Endothelial cell (in vitro differentiated cells): Measurements from ENCODE around the gene NNT. TPM values are rescaled to one million over a fixed set of nuclear protein-coding genes. Genes with fewer than 3 reads are reported as not detected.

Experiments
- DNase-seq: peaks from one replicate; pipeline ENCODE4 v3.0.0; 2021; ENCODE audit warnings: low spot score
- H3K27ac Mint-ChIP-seq: one replicate; pipeline ENCODE4 v1.8.0; 2021; ENCODE audit warnings: mixed read lengths, inconsistent platforms; ENCODE audit not compliant: unreplicated experiment
- H3K27me3 Mint-ChIP-seq: one replicate; pipeline ENCODE4 v1.8.0; 2021; ENCODE audit warnings: mild to moderate bottlenecking, moderate library complexity, mixed read lengths, inconsistent platforms; ENCODE audit not compliant: unreplicated experiment
- H3K36me3 Mint-ChIP-seq: one replicate; pipeline ENCODE4 v1.8.0; 2021; ENCODE audit warnings: mild to moderate bottlenecking, low read depth, mixed read lengths, inconsistent platforms; ENCODE audit not compliant: unreplicated experiment
- H3K4me1 Mint-ChIP-seq: one replicate; pipeline ENCODE4 v1.8.0; 2021; ENCODE audit warnings: mild to moderate bottlenecking, mixed read lengths, inconsistent platforms; ENCODE audit not compliant: unreplicated experiment
- H3K4me3 Mint-ChIP-seq: one replicate; pipeline ENCODE4 v1.8.0; 2021; ENCODE audit warnings: mild to moderate bottlenecking, mixed read lengths, inconsistent platforms; ENCODE audit not compliant: unreplicated experiment
- H3K9me3 Mint-ChIP-seq: one replicate; pipeline ENCODE4 v1.8.0; 2021; ENCODE audit warnings: mixed read lengths, inconsistent platforms; ENCODE audit not compliant: unreplicated experiment
- total RNA-seq: library from RNA; stranded (reverse); fragmentation: NEBNext Ultra II Directional; extraction: Animal tissue kit (Norgen Biotek cat#: 25700); gene quantifications from one replicate; pipeline ENCODE4 v1.2.1, GENCODE V29; 2021; ENCODE audit not compliant: unreplicated experiment
- TF ChIP-seq, protein P1 (sequence below): fragments of 200-600 bp; sonication (generic); IDR thresholded peaks from one replicate; pipeline ENCODE4 v1.5.0; 2021; ENCODE audit warnings: antibody characterized with exemption; ENCODE audit not compliant: unreplicated experiment

The NNT gene
- total RNA-seq, 1 donor from 2014 or later = 21.7 TPM

GRCh38 chr5:43636076-43636475, 33.1 kb downstream of the NNT start:
- H3K36me3 Mint-ChIP-seq = no peaks in the 10 kb centered on the region
- no peaks in the 10 kb centered on the region for H3K9me3 Mint-ChIP-seq
- H3K27ac Mint-ChIP-seq = no peak overlapping the region
- H3K27me3 Mint-ChIP-seq = peaks cover 3% of the 10 kb centered on the region
- no peak for DNase-seq
- no peaks in the 10 kb centered on the region for H3K4me1 Mint-ChIP-seq
- TF ChIP-seq, protein P1, sequence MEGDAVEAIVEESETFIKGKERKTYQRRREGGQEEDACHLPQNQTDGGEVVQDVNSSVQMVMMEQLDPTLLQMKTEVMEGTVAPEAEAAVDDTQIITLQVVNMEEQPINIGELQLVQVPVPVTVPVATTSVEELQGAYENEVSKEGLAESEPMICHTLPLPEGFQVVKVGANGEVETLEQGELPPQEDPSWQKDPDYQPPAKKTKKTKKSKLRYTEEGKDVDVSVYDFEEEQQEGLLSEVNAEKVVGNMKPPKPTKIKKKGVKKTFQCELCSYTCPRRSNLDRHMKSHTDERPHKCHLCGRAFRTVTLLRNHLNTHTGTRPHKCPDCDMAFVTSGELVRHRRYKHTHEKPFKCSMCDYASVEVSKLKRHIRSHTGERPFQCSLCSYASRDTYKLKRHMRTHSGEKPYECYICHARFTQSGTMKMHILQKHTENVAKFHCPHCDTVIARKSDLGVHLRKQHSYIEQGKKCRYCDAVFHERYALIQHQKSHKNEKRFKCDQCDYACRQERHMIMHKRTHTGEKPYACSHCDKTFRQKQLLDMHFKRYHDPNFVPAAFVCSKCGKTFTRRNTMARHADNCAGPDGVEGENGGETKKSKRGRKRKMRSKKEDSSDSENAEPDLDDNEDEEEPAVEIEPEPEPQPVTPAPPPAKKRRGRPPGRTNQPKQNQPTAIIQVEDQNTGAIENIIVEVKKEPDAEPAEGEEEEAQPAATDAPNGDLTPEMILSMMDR = no peak
- H3K4me3 Mint-ChIP-seq = no peak overlapping the region

- TF ChIP-seq, protein P1 = no peak
- Mint-ChIP-seq H3K9me3 (no peaks in the 10 kb centered on the region), H3K36me3 (no peaks in the 10 kb centered on the region), H3K27me3 (peaks cover 3% of the 10 kb centered on the region), H3K4me1 (no peaks in the 10 kb centered on the region), H3K4me3 (no peak overlapping the region), H3K27ac (no peak overlapping the region)
- DNase-seq = no peak
Observed at GRCh38 chr5:43637416-43637815, 34.4 kb downstream of the NNT start.

DNA sequence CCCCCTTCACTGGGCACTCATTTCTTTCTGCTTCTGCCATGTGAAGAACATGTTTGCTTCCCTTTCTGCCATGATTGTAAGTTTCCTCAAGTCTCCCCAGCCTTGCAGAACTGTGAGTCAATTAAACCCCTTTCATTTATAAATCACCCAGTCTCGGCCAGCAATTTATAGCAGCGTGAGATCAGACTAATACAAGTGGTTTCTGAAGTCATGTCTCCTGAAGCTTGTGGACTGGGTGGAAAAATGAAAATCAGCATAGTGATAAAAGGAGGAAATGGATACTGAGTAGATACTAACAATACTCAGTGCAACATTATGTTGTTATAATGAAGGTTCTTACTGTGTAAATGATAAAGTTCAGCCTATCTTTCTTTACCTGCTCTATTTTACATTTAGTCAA, 35.1 kb downstream of the NNT start:
- no peaks in the 10 kb centered on the region for H3K4me1 Mint-ChIP-seq
- H3K9me3 Mint-ChIP-seq = no peaks in the 10 kb centered on the region
- TF ChIP-seq, protein P1 = no peak
- DNase-seq = no peak
- no peaks in the 10 kb centered on the region for H3K36me3 Mint-ChIP-seq
- H3K27me3 Mint-ChIP-seq = peaks cover 2% of the 10 kb centered on the region
- no peak overlapping the region for H3K4me3 Mint-ChIP-seq
- H3K27ac Mint-ChIP-seq = no peak overlapping the region

- peaks cover 2% of the 10 kb centered on the region for H3K27me3 Mint-ChIP-seq
- H3K36me3 Mint-ChIP-seq = no peaks in the 10 kb centered on the region
- DNase-seq = no peak
- H3K4me1 Mint-ChIP-seq = no peaks in the 10 kb centered on the region
- TF ChIP-seq, protein P1 = no peak
- no peak overlapping the region for H3K27ac Mint-ChIP-seq
- no peak overlapping the region for H3K4me3 Mint-ChIP-seq
- H3K9me3 Mint-ChIP-seq = no peaks in the 10 kb centered on the region
Observed at GRCh38 chr5:43638546-43638945, 35.6 kb downstream of the NNT start.

GRCh38 chr5:43639566-43639965, 36.6 kb downstream of the NNT start:
- H3K36me3 Mint-ChIP-seq = no peaks in the 10 kb centered on the region
- H3K4me1 Mint-ChIP-seq = no peaks in the 10 kb centered on the region
- TF ChIP-seq, protein P1 = no peak
- peaks cover 2% of the 10 kb centered on the region for H3K27me3 Mint-ChIP-seq
- no peak overlapping the region for H3K4me3 Mint-ChIP-seq
- H3K9me3 Mint-ChIP-seq = no peaks in the 10 kb centered on the region
- H3K27ac Mint-ChIP-seq = no peak overlapping the region
- DNase-seq = no peak
